Stimulated activated CD8-positive, alpha-beta memory T cell treated with anti-CD3 and anti-CD28 coated beads, Interleukin-15, amount 100 ng/mL, for 48 hours (primary cell): Measurements from ENCODE around the gene SLC25A21.

ENCODE experiments used
- DNase-seq, 2 donors: peaks; one replicate each; pipeline ENCODE4 v3.0.0-alpha.2; 2020; ENCODE audit warnings: low read depth in 2 of 2

SLC25A21 gene

GRCh38 chr14:36649872-36650650 is 522.3 kb downstream of the SLC25A21 start:
- DNase-seq = no peak

GRCh38 chr14:36647824-36648753 is 524.3 kb downstream of the SLC25A21 start:
- DNase-seq = no peak

- no peak for DNase-seq
Measured at GRCh38 chr14:36647417-36647823, 525.0 kb downstream of the SLC25A21 start.

DNA sequence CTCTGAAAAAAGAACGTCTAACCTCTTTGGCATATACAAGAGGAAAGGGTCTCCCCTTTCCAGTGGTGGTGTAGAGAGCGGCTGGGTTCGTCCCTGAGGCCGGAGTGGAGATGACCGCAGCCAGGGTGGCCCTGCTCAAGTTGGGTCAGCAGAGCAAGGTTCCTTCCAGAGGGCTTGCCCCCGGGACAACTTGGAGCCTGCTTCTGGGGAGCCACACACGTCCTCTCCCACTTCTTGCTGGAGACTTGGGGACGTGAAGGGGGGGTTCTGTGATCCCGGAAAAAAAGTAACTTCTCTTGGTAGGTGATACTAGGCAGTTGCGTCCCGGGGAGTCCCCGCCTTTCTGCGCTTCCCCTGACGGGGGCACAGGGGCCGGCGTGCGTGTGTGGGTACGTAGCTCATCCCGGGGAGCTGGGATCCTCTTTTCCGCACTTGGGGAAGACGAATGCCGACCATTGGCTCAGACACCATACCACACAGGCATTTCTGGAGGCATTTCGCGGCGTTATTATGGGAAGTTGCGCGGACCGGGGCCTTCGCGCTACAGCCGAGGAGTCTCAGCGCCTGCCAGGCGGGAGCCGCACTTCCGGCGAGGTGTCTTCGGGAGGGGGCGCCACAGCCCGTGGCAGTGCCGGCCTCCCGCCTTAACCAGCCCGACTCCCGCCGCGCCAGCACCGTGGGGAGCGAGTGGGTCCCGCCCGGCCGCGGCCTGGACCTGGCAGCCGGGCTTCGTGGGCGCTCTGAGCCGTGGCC is 525.6 kb downstream of the SLC25A21 start:
- DNase-seq = no peak

DNA sequence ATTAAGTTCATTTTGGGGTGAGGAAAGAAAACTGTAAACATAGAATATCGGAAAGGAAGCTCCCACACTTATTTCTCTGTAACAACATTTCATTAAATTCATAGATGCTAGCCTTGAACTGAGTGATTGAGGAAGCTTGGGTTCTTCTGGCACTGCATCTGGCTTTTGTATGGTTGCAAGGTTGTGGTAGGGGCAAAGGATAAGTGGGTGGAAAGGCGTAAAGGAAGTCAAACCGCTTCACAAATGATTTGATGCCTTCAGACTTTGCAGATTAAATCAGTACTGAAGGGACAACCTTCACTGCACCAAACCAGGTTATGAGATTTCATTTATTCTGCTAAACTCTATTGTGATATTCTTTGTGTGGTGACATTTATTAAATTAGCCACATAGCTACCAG is 538.8 kb downstream of the SLC25A21 start:
- no peak for DNase-seq
